SU-DHL-6 (cell line): Measurements from ENCODE around the gene SPTBN1.

Source experiments
- H2AFZ ChIP-seq: fragments of 200-600 bp; sonication (generic); 2 replicates; pipeline ENCODE4 v1.6.1; 2014; ENCODE audit warnings: low read depth, mild to moderate bottlenecking, moderate library complexity, mixed read lengths, antibody characterized with exemption, low read length; ENCODE audit not compliant: severe bottlenecking
- H3F3A ChIP-seq: fragments of 200-600 bp; shearing (Covaris generic); 2 replicates; pipeline ENCODE4 v1.6.0; 2016; ENCODE audit warnings: antibody characterized with exemption, mild to moderate bottlenecking; ENCODE audit not compliant: insufficient read depth
- H3K27ac ChIP-seq: fragments of 200-600 bp; sonication (generic); 2 replicates; pipeline ENCODE4 v1.5.1; 2016; ENCODE audit warnings: low read depth, mild to moderate bottlenecking, low read length, moderate library complexity, mixed read lengths
- H3K27me3 ChIP-seq: fragments of 200-600 bp; sonication (generic), shearing (Covaris generic); 2 replicates; pipeline ENCODE4 v1.6.0; 2014; ENCODE audit warnings: mild to moderate bottlenecking, low read length
- H3K36me3 ChIP-seq: fragments of 200-600 bp; sonication (generic); 2 replicates; pipeline ENCODE4 v1.6.1; 2014; ENCODE audit warnings: mild to moderate bottlenecking, low read length, mixed read lengths
- H3K4me2 ChIP-seq: fragments of 300-600, 200-600 bp; shearing (Covaris generic), sonication (generic); 2 replicates; pipeline ENCODE4 v1.6.0; 2014; ENCODE audit warnings: low read length, low read depth, mild to moderate bottlenecking; ENCODE audit not compliant: poor library complexity, severe bottlenecking
- H3K4me3 ChIP-seq: fragments of 200-600 bp; sonication (generic); 2 replicates; pipeline ENCODE4 v1.5.1; 2014; ENCODE audit warnings: antibody characterized with exemption, low read length, mild to moderate bottlenecking, mixed read lengths; ENCODE audit not compliant: insufficient read depth, poor library complexity, severe bottlenecking
- H3K79me2 ChIP-seq: fragments of 200-600 bp; sonication (generic); 2 replicates; pipeline ENCODE4 v1.6.1; 2014; ENCODE audit warnings: mild to moderate bottlenecking, low read length, moderate library complexity; ENCODE audit not compliant: insufficient read depth
- H3K9ac ChIP-seq: fragments of 200-600 bp; sonication (generic); 2 replicates; pipeline ENCODE4 v1.7.0; 2014; ENCODE audit warnings: mild to moderate bottlenecking, low read length
- H3K9me2 ChIP-seq: fragments of 200-600 bp; sonication (generic); replicated peaks from 2 replicates; pipeline ENCODE4 v1.6.1; 2014; ENCODE audit warnings: low read length; ENCODE audit not compliant: insufficient read depth
- H3K9me3 ChIP-seq: fragments of 200-600 bp; sonication (generic); 2 replicates; pipeline ENCODE4 v1.6.1; 2014; ENCODE audit warnings: low read length, mixed read lengths; ENCODE audit not compliant: insufficient read depth
- H4K20me1 ChIP-seq: fragments of 200-600 bp; sonication (generic); 2 replicates; pipeline ENCODE4 v1.6.1; 2014; ENCODE audit warnings: low read depth, mild to moderate bottlenecking, antibody characterized with exemption, low read length, moderate library complexity, mixed read lengths
- CTCF ChIP-seq: fragments of 200-600 bp; sonication (generic); IDR thresholded peaks from one replicate; pipeline ENCODE4 v1.5.1; 2017; ENCODE audit warnings: antibody characterized with exemption, mild to moderate bottlenecking, low read length, moderate library complexity; ENCODE audit not compliant: insufficient read depth, poor library complexity, severe bottlenecking
- EZH2phosphoT487 ChIP-seq: fragments of 200-600 bp; sonication (generic), shearing (Covaris generic); conservative IDR thresholded peaks from 2 replicates; pipeline ENCODE4 v1.6.1; 2018; ENCODE audit warnings: mild to moderate bottlenecking, antibody characterized with exemption, low read length, moderate library complexity, mixed read lengths

The SPTBN1 gene

DNA sequence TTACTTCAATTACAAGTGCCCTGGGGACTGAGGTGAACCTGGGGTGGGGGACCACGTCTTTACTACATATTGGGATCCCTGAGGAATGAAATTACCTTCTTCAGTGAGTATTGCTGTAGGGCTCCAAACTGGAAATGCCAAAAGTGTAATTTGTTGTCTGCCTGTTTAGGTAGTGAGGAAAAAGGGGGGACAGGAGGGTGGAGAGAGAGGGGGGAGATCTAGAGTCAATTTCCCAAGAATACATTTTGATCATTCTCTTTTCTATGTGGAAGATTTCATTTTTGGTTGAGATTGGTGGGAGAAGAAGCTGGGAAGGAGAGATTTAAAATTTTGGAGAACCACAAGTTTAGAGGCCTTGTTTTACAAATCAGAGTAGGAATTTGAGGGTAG, 101.1 kb downstream of the SPTBN1 start:
- Histone ChIP-seq H3K4me3 (peak overlapping the region; percentile 63), H3F3A (peaks cover 13% of the 10 kb centered on the region; the same call in 1 of the 2 replicates), H3K9me2 (no peaks in the 10 kb centered on the region), H3K79me2 (no peaks in the 10 kb centered on the region), H3K36me3 (no peaks in the 10 kb centered on the region), H3K27me3 (no peaks in the 10 kb centered on the region), H3K9ac (peak overlapping the region; percentile 62), H4K20me1 (no peaks in the 10 kb centered on the region), H3K9me3 (no peaks in the 10 kb centered on the region), H3K4me2 (peak overlapping the region; percentile 74), H2AFZ (peak overlapping the region; percentile 85), H3K27ac (no peak overlapping the region)
- no peak for TF ChIP-seq CTCF

DNA sequence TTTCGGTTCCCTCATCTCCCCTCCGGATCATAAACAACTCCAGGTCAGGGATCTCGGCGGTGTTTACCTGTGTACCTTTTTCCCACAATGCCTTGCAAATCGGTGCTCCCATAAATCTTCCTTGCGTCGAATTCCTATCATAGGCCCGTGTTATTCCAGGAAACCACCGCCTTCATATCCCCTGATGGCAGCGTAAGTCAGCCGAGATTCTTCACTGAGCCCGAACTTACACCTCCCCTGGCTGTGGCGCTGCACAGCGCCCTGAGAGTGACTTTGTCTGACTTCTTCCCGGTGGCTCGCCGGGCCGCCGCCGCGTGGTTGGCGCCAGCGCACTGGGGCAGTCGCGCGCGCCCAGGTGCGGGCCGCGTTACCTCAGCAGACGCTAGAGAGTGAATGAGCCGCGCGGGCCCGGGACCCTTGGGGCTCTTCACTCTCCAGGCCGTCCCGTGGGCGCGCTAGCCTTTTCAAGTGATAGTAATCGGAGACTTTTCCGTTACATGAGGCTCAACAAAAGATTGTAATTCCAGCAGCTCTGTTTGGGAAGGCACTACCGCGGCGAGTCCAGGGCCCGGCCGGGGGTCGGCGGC, 101.6 kb downstream of the SPTBN1 start:
- no peaks in the 10 kb centered on the region for H3K36me3 ChIP-seq
- H3K27me3 ChIP-seq: no peaks in the 10 kb centered on the region
- H3K4me3 ChIP-seq: peak overlapping the region; percentile 63
- H3K27ac ChIP-seq: peak overlapping the region; percentile 38
- no peaks in the 10 kb centered on the region for H3K9me3 ChIP-seq
- no peaks in the 10 kb centered on the region for H4K20me1 ChIP-seq
- H3K4me2 ChIP-seq: peak overlapping the region; percentile 74
- peaks cover 13% of the 10 kb centered on the region; the same call in 1 of the 2 replicates for H3F3A ChIP-seq
- H3K79me2 ChIP-seq: no peaks in the 10 kb centered on the region
- H3K9me2 ChIP-seq: no peaks in the 10 kb centered on the region
- H3K9ac ChIP-seq: peak overlapping the region; percentile 62
- TF ChIP-seq CTCF (no peak), EZH2phosphoT487 (no peak)
- H2AFZ ChIP-seq: peak overlapping the region; percentile 85

DNA sequence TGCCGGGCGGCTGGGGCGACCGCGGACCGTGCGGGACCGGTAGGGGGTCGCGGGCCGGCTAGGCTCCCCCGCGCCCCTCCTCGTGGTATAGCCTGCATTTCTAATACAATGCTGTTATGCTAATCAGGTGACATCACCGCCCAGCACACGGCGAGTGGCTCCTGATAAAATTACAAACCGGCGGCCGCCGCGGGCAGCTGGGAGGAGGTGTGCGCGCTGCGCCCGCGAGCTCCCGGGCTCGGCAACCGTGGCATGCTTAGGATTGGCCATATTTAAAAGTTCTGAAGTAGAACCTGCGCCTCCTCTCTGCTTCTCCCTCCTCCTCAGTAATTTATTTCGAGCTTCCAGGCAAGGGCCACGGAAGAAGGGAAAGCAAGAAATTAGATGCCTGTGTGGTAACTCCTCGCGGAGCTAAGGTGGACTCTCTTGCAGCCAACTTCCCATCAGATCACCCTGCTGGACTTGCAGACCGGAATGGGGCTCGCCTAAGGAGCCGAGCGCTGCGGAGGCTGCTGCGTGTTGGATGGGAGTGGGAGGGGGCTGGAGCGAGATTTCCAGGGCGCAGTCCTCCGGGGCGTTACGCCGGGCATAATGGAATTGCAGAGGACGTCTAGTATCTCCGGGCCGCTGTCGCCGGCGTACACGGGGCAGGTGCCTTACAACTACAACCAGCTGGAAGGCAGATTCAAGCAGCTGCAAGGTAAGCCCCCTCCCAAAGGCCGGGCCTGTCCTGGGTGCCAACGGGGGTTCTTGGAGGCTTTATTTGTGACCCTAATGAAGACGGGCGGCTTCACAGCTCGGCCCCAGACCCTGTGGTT, 102.3 kb downstream of the SPTBN1 start:
- Histone ChIP-seq H3K9me3 (no peaks in the 10 kb centered on the region), H3K4me3 (peak overlapping the region; percentile 63), H3K27me3 (no peaks in the 10 kb centered on the region), H3K27ac (peak overlapping the region; percentile 38), H3K36me3 (no peaks in the 10 kb centered on the region), H3K79me2 (no peaks in the 10 kb centered on the region), H3K4me2 (peak overlapping the region; percentile 74), H2AFZ (peak overlapping the region; percentile 85), H4K20me1 (no peaks in the 10 kb centered on the region), H3K9me2 (no peaks in the 10 kb centered on the region), H3F3A (peaks cover 13% of the 10 kb centered on the region; the same call in 1 of the 2 replicates), H3K9ac (peak overlapping the region; percentile 62)
- TF ChIP-seq CTCF: no peak
- no peak for TF ChIP-seq EZH2phosphoT487
